ENCODE measurements around the gene MRPS18A.
A peak's percentile ranks its signal among the peaks of the same experiment; 100 is the strongest.

Gene MRPS18A

GRCh38 chr6:43687437-43688347 is at the start of gene MRPS18A:
Gene MRPS18A (minus strand): TSS chr6:43687791. CDS start chr6:43687779, 12 bp downstream.
- H3K36me3 ChIP-seq (ENCODE audit: control insufficient read depth, insufficient read depth, low read length), result no peaks in the 10 kb centered on the region
- H3K9me3 ChIP-seq (ENCODE audit: control insufficient read depth, low read length), result no peaks in the 10 kb centered on the region
- H3K4me3 ChIP-seq (ENCODE audit: low read length), result peak within 1 kb of the TSS; percentile 39
- peak within 1 kb of the TSS; percentile 89 for H3K9ac ChIP-seq (ENCODE audit: low read length)
- H3K27me3 ChIP-seq (ENCODE audit: control insufficient read depth, insufficient read depth, low read length), result no peaks in the 10 kb centered on the region
- peaks cover 38% of the 10 kb centered on the region for H3K4me1 ChIP-seq (ENCODE audit: control insufficient read depth, insufficient read depth, low read length)

- Histone ChIP-seq H3K9ac (ENCODE audit: low read length) (no peak overlapping the region), H3K36me3 (ENCODE audit: control insufficient read depth, insufficient read depth, low read length) (no peaks in the 10 kb centered on the region), H3K27me3 (ENCODE audit: control insufficient read depth, insufficient read depth, low read length) (no peaks in the 10 kb centered on the region), H3K9me3 (ENCODE audit: control insufficient read depth, low read length) (no peaks in the 10 kb centered on the region), H3K4me3 (ENCODE audit: low read length) (no peak overlapping the region), H3K4me1 (ENCODE audit: control insufficient read depth, insufficient read depth, low read length) (peaks cover 24% of the 10 kb centered on the region)
Measured at GRCh38 chr6:43736844-43737243, 49.3 kb upstream of the MRPS18A start.

- Histone ChIP-seq H3K4me1 (ENCODE audit: control insufficient read depth, insufficient read depth, low read length) (peaks cover 24% of the 10 kb centered on the region), H3K9me3 (ENCODE audit: control insufficient read depth, low read length) (no peaks in the 10 kb centered on the region), H3K27me3 (ENCODE audit: control insufficient read depth, insufficient read depth, low read length) (no peaks in the 10 kb centered on the region), H3K4me3 (ENCODE audit: low read length) (no peak overlapping the region), H3K36me3 (ENCODE audit: control insufficient read depth, insufficient read depth, low read length) (no peaks in the 10 kb centered on the region), H3K9ac (ENCODE audit: low read length) (no peak overlapping the region)
Measured at GRCh38 chr6:43736211-43736786, 48.7 kb upstream of the MRPS18A start.

GRCh38 chr6:43735642-43736199 is 48.1 kb upstream of the MRPS18A start:
- H3K9ac ChIP-seq (ENCODE audit: low read length), result no peak overlapping the region
- H3K27me3 ChIP-seq (ENCODE audit: control insufficient read depth, insufficient read depth, low read length), result no peaks in the 10 kb centered on the region
- H3K36me3 ChIP-seq (ENCODE audit: control insufficient read depth, insufficient read depth, low read length), result no peaks in the 10 kb centered on the region
- H3K4me3 ChIP-seq (ENCODE audit: low read length), result no peak overlapping the region
- no peaks in the 10 kb centered on the region for H3K9me3 ChIP-seq (ENCODE audit: control insufficient read depth, low read length)
- H3K4me1 ChIP-seq (ENCODE audit: control insufficient read depth, insufficient read depth, low read length), result peaks cover 24% of the 10 kb centered on the region

GRCh38 chr6:43734294-43734665 is 46.7 kb upstream of the MRPS18A start:
- no peaks in the 10 kb centered on the region for H3K27me3 ChIP-seq (ENCODE audit: control insufficient read depth, insufficient read depth, low read length)
- no peaks in the 10 kb centered on the region for H3K9me3 ChIP-seq (ENCODE audit: control insufficient read depth, low read length)
- peaks cover 17% of the 10 kb centered on the region for H3K4me1 ChIP-seq (ENCODE audit: control insufficient read depth, insufficient read depth, low read length)
- H3K9ac ChIP-seq (ENCODE audit: low read length), result no peak overlapping the region
- no peaks in the 10 kb centered on the region for H3K36me3 ChIP-seq (ENCODE audit: control insufficient read depth, insufficient read depth, low read length)
- no peak overlapping the region for H3K4me3 ChIP-seq (ENCODE audit: low read length)

GRCh38 chr6:43733471-43734293 is 46.1 kb upstream of the MRPS18A start:
- H3K9ac ChIP-seq (ENCODE audit: low read length), result no peak overlapping the region
- no peak overlapping the region for H3K4me3 ChIP-seq (ENCODE audit: low read length)

GRCh38 chr6:43730634-43731033 is 43.0 kb upstream of the MRPS18A start:
- Histone ChIP-seq H3K4me1 (ENCODE audit: control insufficient read depth, insufficient read depth, low read length) (peaks cover 14% of the 10 kb centered on the region), H3K27me3 (ENCODE audit: control insufficient read depth, insufficient read depth, low read length) (no peaks in the 10 kb centered on the region), H3K9ac (ENCODE audit: low read length) (no peak overlapping the region), H3K4me3 (ENCODE audit: low read length) (no peak overlapping the region), H3K36me3 (ENCODE audit: control insufficient read depth, insufficient read depth, low read length) (no peaks in the 10 kb centered on the region), H3K9me3 (ENCODE audit: control insufficient read depth, low read length) (no peaks in the 10 kb centered on the region)

More at GRCh38 chr6:43733471-43734293, 46.1 kb upstream of the MRPS18A start:
- H3K27me3 ChIP-seq (ENCODE audit: control insufficient read depth, insufficient read depth, low read length), result no peaks in the 10 kb centered on the region
- no peaks in the 10 kb centered on the region for H3K9me3 ChIP-seq (ENCODE audit: control insufficient read depth, low read length)
- no peaks in the 10 kb centered on the region for H3K36me3 ChIP-seq (ENCODE audit: control insufficient read depth, insufficient read depth, low read length)
- peaks cover 11% of the 10 kb centered on the region for H3K4me1 ChIP-seq (ENCODE audit: control insufficient read depth, insufficient read depth, low read length)

GRCh38 chr6:43729537-43729936 is 41.9 kb upstream of the MRPS18A start:
- H3K36me3 ChIP-seq (ENCODE audit: control insufficient read depth, insufficient read depth, low read length), result no peaks in the 10 kb centered on the region
- H3K9ac ChIP-seq (ENCODE audit: low read length), result no peak overlapping the region
- peaks cover 21% of the 10 kb centered on the region for H3K4me1 ChIP-seq (ENCODE audit: control insufficient read depth, insufficient read depth, low read length)
- H3K4me3 ChIP-seq (ENCODE audit: low read length), result no peak overlapping the region
- no peaks in the 10 kb centered on the region for H3K9me3 ChIP-seq (ENCODE audit: control insufficient read depth, low read length)
- H3K27me3 ChIP-seq (ENCODE audit: control insufficient read depth, insufficient read depth, low read length), result no peaks in the 10 kb centered on the region

GRCh38 chr6:43728586-43728985 is 41.0 kb upstream of the MRPS18A start:
- no peaks in the 10 kb centered on the region for H3K9me3 ChIP-seq (ENCODE audit: control insufficient read depth, low read length)
- no peak overlapping the region for H3K9ac ChIP-seq (ENCODE audit: low read length)
- peaks cover 30% of the 10 kb centered on the region for H3K4me1 ChIP-seq (ENCODE audit: control insufficient read depth, insufficient read depth, low read length)
- H3K36me3 ChIP-seq (ENCODE audit: control insufficient read depth, insufficient read depth, low read length), result no peaks in the 10 kb centered on the region
- no peaks in the 10 kb centered on the region for H3K27me3 ChIP-seq (ENCODE audit: control insufficient read depth, insufficient read depth, low read length)
- H3K4me3 ChIP-seq (ENCODE audit: low read length), result no peak overlapping the region

GRCh38 chr6:43727634-43728033 is 40.0 kb upstream of the MRPS18A start:
- Histone ChIP-seq H3K4me3 (ENCODE audit: low read length) (no peak overlapping the region), H3K4me1 (ENCODE audit: control insufficient read depth, insufficient read depth, low read length) (peaks cover 27% of the 10 kb centered on the region), H3K27me3 (ENCODE audit: control insufficient read depth, insufficient read depth, low read length) (no peaks in the 10 kb centered on the region), H3K9me3 (ENCODE audit: control insufficient read depth, low read length) (no peaks in the 10 kb centered on the region), H3K36me3 (ENCODE audit: control insufficient read depth, insufficient read depth, low read length) (no peaks in the 10 kb centered on the region), H3K9ac (ENCODE audit: low read length) (no peak overlapping the region)

- H3K4me3 ChIP-seq (ENCODE audit: low read length), result no peak overlapping the region
- no peaks in the 10 kb centered on the region for H3K36me3 ChIP-seq (ENCODE audit: control insufficient read depth, insufficient read depth, low read length)
- peaks cover 27% of the 10 kb centered on the region for H3K4me1 ChIP-seq (ENCODE audit: control insufficient read depth, insufficient read depth, low read length)
- no peaks in the 10 kb centered on the region for H3K9me3 ChIP-seq (ENCODE audit: control insufficient read depth, low read length)
- no peaks in the 10 kb centered on the region for H3K27me3 ChIP-seq (ENCODE audit: control insufficient read depth, insufficient read depth, low read length)
- peak overlapping the region; percentile 43 for H3K9ac ChIP-seq (ENCODE audit: low read length)
Measured at GRCh38 chr6:43725643-43726580, 38.3 kb upstream of the MRPS18A start.
